KOPT-K1 (cell line): ENCODE data around the gene TRMT2A.
A peak's percentile ranks its signal among the peaks of the same experiment; 100 is the strongest.

ENCODE experiments used
- H3K27ac ChIP-seq: fragments of 200-600 bp; sonication (generic); 2 replicates; pipeline ENCODE4 v1.5.1; 2016; ENCODE audit warnings: antibody characterized with exemption, mild to moderate bottlenecking, low read depth, low read length; ENCODE audit not compliant: poor library complexity, severe bottlenecking
- H3K36me3 ChIP-seq: fragments of 200-600 bp; sonication (generic); 2 replicates; pipeline ENCODE4 v1.5.1; 2017; ENCODE audit warnings: antibody characterized with exemption, mild to moderate bottlenecking, low read length, moderate library complexity; ENCODE audit not compliant: insufficient read depth
- H3K9me3 ChIP-seq: fragments of 200-600 bp; sonication (generic); 2 replicates; pipeline ENCODE4 v1.5.1; 2017; ENCODE audit warnings: antibody characterized with exemption, low read length, mild to moderate bottlenecking; ENCODE audit not compliant: insufficient read depth, poor library complexity, severe bottlenecking

TRMT2A gene

GRCh38 chr22:20111045-20111688 lies 5.9 kb downstream of the TRMT2A start:
- Histone ChIP-seq H3K9me3 (no peaks in the 10 kb centered on the region), H3K27ac (peak overlapping the region; percentile 90), H3K36me3 (peaks cover 96% of the 10 kb centered on the region)

- Histone ChIP-seq H3K36me3 (peaks cover 96% of the 10 kb centered on the region), H3K9me3 (no peaks in the 10 kb centered on the region), H3K27ac (peak overlapping the region; percentile 90)
These were observed 6.6 kb downstream of the TRMT2A start for GRCh38 chr22:20110359-20110985.

DNA sequence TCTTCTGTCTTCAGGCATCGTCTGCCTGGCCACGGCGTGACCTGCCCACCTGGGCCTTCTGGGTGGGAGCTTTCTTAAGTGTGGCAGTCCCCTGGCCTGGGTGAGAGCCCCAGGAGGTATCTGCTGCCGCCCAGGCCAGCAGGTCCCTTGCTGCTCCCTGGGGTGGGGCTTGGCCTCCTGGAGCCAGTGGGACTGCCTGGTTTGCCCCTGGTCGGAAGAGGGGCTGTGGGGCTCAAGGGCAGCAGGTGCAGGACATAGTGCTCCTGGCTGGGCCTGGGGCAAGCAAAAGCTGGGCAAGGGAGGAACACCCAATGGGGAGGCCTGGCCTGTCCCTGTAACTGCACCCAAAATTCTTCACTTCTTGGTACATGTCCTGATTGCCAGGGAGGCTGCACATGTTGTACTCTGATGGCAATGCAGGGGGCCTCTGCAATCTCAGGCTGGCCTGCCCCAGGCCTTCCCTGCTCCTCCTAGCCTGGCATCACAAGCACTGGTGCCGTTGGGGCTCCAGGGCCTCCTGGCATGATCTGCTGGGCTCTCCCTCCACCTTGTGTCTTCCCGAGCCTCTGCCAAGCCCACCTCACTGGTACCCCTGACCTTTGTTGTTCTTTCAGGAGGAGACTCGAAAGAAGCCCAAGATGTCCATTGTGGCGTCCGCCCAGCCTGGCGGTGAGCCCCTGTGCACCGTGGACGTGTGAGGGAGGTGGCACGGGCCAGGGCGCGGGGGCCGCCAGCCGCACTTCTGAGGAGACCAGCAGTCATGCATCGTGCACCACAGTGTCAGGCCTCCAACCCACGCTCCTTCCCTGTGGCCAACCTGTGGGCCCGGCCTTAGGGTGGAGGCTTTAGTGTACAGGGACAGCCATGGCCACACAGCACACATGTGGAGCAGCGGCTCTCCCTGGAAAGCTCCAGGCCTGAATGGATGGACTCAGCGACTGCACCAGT lies 7.3 kb downstream of the TRMT2A start:
- no peaks in the 10 kb centered on the region for H3K9me3 ChIP-seq
- H3K36me3 ChIP-seq: peaks cover 96% of the 10 kb centered on the region

GRCh38 chr22:20108757-20109230 lies 8.2 kb downstream of the TRMT2A start:
- no peaks in the 10 kb centered on the region for H3K9me3 ChIP-seq
- no peak overlapping the region for H3K27ac ChIP-seq
- peaks cover 94% of the 10 kb centered on the region for H3K36me3 ChIP-seq

More for the DNA sequence above, 7.3 kb downstream of the TRMT2A start:
- peak overlapping the region; percentile 90 for H3K27ac ChIP-seq

- Histone ChIP-seq H3K36me3 (peaks cover 94% of the 10 kb centered on the region), H3K27ac (no peak overlapping the region)
These were observed 8.9 kb downstream of the TRMT2A start for GRCh38 chr22:20107951-20108756.

DNA sequence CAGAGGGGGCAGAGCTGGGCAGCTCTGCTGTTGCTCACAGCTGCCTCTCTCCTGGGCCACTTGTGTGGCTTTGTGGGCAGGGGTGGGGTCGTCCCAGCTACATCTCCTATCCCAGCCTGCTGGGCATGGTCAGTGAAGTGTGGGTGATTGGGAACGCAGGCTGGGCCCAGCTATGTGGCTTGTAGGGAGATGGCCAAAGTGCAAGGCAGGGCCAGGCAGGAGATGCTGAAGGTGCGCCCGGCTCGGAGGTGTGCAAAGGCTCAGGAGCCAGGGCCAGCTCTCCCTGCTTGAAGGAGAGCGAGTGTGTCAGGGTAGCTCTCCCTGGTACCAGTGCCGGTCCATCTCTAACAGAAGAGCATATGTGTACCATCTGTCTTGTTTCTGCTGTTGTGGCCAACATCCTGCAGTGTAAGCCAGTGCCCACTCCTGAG lies 9.5 kb downstream of the TRMT2A start:
- Histone ChIP-seq H3K27ac (no peak overlapping the region), H3K9me3 (no peaks in the 10 kb centered on the region), H3K36me3 (peaks cover 94% of the 10 kb centered on the region)

More at GRCh38 chr22:20107951-20108756, 8.9 kb downstream of the TRMT2A start:
- H3K9me3 ChIP-seq: no peaks in the 10 kb centered on the region

DNA sequence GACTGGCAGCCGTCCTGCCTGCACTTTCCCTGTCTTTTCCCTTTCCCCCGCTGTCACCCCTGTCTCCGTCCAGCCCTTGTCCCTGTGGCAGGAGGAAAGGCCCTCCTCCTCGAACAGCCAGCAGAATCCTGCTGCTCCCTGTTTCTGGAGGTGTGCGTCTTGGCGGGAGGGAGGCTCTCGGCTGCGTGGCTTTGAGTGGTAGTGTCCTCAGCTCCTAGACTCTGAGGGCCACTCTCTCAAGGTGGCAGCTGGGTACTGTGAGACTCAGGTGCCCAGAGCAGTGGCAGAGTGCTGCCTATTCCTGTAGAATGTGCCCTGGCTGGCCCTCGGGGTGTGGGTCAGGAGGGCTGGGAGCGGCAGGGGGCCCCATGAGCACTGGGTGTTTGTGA lies 10.2 kb downstream of the TRMT2A start:
- H3K9me3 ChIP-seq: no peaks in the 10 kb centered on the region
- H3K36me3 ChIP-seq: peaks cover 94% of the 10 kb centered on the region
- no peak overlapping the region for H3K27ac ChIP-seq

DNA sequence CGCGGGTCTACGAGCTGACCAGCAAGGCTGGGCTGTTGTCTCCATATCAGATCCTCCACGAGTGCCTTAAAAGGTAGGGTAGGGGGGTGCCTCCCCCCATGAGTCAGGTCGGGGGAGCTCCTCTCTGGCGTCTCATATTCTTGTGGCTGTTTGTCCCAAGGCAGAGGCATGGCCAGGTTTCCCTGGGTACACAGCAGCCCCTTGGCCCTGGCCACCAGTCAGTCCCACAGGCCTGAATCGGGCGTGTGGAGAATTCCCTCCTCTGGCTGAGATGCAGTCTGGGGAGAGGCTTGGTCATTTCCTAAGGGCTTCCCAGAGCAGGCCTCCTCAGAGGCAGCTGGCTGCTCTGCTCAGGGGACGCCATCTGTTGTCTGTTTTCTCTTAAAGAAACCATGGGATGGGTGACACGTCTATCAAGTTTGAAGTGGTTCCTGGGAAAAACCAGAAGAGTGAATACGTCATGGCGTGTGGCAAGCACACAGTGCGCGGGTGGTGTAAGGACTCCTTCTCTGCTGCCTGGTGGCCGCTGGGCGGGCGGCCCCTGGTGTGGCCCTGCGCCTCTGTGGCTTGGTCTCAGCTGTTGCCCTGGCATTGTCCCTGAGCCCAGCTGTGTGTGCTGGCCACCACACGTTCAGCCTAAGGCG lies 10.7 kb downstream of the TRMT2A start:
- H3K27ac ChIP-seq: no peak overlapping the region

DNA sequence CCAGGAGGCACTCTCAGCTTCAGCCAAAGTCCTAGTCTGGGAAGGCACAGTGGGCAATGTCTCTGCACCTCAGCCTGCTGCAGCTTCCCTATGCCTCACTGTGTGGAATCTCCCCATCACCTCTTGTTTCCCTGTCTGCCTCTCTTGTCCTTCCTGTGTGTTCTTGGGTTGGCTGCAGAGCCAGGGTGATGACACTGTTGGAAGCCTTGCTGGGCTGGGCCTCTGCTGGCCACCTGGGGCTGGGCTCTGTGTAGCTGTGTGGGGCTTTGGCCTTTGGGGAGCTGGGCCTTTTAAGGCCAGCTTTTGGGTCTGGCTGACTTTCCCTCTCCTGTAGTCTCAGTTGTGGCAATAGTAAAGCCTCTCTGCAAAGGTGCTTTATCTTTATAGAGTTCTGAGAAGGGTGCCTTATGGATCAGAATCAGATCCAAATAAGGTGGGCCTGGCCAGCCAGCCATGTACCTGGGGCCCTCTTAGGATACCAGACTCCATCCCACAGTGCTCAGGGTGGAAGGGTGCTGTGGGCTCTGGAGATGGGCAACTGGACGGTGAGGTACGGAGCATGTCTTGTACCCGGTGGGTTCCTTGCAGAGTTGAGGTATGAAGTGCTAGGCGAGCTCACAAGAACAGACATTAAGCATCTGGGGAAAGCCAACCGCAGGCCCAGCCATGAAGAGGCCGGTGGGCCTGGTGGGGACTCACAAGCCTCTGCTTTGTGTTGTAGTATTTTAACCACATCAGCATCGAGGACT lies 11.4 kb downstream of the TRMT2A start:
- Histone ChIP-seq H3K36me3 (peaks cover 94% of the 10 kb centered on the region), H3K27ac (no peak overlapping the region), H3K9me3 (no peaks in the 10 kb centered on the region)

More for the DNA sequence above, 10.7 kb downstream of the TRMT2A start:
- no peaks in the 10 kb centered on the region for H3K9me3 ChIP-seq
- H3K36me3 ChIP-seq: peaks cover 97% of the 10 kb centered on the region

- H3K9me3 ChIP-seq: no peaks in the 10 kb centered on the region
- H3K36me3 ChIP-seq: peaks cover 88% of the 10 kb centered on the region
- no peak overlapping the region for H3K27ac ChIP-seq
These were observed 14.7 kb downstream of the TRMT2A start for GRCh38 chr22:20102203-20102780.

DNA sequence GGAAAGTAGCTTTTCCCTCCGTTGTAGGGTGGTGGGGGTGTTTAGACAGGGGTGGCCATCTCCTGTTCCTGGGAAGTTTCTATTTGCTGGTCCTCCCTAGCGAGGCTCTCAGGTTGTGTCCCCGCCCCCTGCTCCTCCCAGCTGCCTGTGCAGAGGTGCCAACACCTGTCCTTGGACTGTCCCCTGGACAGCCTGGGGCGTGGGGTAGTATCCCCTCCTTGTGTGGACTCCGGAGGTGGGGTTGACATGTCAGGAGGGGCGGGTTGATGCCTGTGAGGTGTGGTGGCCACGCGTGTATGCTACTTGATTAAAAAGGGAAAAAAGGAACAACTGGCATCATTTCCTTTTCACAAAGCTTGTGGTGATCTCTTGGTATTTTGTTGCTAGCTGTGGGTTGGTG lies 15.4 kb downstream of the TRMT2A start:
- Histone ChIP-seq H3K27ac (peak overlapping the region; percentile 69), H3K9me3 (peaks cover under 1% of the 10 kb centered on the region), H3K36me3 (peaks cover 88% of the 10 kb centered on the region)

DNA sequence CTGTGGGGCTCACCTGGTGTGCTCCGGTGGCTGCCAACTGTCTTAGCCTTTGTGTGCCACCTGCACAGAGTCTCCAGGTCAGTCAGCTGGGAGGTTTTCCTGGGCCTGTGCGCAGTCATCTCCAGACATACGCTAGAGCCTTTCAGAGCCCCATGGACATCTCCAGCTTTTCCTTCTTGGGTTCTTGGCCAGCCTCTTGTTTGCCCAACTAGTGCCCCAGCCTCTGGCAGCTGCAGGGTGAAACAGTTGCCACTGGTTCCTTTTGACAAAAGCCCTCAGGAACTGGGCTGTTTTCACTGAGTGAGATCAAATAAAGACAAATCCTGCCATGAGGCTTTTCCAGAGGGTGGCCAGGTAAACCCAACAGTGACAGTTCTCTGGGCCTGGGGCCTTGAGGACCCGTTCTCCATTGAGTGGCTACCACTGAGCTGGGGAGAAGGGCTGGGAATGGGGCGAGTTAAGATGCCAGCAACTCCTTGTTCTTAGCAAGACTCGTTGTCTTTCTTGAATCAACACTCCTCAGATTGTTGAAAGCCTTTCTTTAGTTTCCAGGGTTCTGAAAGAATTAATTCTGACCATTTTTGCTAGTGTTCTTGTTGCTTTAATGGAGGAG lies 17.8 kb downstream of the TRMT2A start:
- Histone ChIP-seq H3K36me3 (peaks cover 88% of the 10 kb centered on the region), H3K9me3 (peaks cover 12% of the 10 kb centered on the region), H3K27ac (peak overlapping the region; percentile 69)
